ENCODE results near the gene ZNF831.

ZNF831 gene

DNA sequence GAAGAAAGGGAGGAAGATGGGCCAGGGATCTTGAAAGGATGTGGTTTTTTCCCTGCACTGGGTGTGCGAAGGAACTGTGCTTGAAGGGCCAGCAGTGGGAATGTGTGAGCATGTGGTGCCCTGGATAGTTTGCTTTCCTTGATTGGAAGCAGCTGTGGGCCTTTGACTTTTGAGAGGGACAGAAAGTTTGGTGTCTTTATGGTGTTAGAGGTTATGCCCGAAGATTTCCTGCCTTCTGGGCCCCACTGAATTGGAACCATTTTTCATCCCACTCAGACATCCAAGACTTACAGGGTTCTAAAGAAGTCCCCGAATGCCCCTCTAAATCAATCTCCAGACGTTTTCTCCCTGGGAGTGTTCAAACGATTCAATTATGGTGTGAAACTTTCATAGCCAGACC is 113.3 kb downstream of the ZNF831 start:
- Histone ChIP-seq H4K20me1 (ENCODE audit: insufficient read depth, low read length) (no peaks in the 10 kb centered on the region), H2AFZ (ENCODE audit: low read depth, low read length) (no peak overlapping the region), H3K4me1 (ENCODE audit: insufficient read depth, low read length) (no peaks in the 10 kb centered on the region), H3K79me2 (ENCODE audit: insufficient read depth, low read length) (no peaks in the 10 kb centered on the region), H3K9me3 (ENCODE audit: insufficient read depth, low read length, severe bottlenecking) (no peaks in the 10 kb centered on the region), H3K27me3 (ENCODE audit: insufficient read depth, low read length, poor library complexity) (peaks cover 19% of the 10 kb centered on the region), H3K27ac (ENCODE audit: low read length) (no peak overlapping the region), H3K4me3 (ENCODE audit: low read depth in 1 of 2, low read length in 2 of 2) (no peak overlapping the region), H3K36me3 (ENCODE audit: insufficient read depth, low read length) (no peaks in the 10 kb centered on the region), H3K4me2 (ENCODE audit: insufficient read depth, low read length) (no peak overlapping the region), H3K9ac (ENCODE audit: low read depth, low read length) (no peak overlapping the region)
- TF ChIP-seq EZH2 (IDR thresholded peaks at IDR 0.05; ENCODE audit: borderline replicate concordance, low read depth, low read length, severe bottlenecking) = no peak
- TF ChIP-seq, protein P1, sequence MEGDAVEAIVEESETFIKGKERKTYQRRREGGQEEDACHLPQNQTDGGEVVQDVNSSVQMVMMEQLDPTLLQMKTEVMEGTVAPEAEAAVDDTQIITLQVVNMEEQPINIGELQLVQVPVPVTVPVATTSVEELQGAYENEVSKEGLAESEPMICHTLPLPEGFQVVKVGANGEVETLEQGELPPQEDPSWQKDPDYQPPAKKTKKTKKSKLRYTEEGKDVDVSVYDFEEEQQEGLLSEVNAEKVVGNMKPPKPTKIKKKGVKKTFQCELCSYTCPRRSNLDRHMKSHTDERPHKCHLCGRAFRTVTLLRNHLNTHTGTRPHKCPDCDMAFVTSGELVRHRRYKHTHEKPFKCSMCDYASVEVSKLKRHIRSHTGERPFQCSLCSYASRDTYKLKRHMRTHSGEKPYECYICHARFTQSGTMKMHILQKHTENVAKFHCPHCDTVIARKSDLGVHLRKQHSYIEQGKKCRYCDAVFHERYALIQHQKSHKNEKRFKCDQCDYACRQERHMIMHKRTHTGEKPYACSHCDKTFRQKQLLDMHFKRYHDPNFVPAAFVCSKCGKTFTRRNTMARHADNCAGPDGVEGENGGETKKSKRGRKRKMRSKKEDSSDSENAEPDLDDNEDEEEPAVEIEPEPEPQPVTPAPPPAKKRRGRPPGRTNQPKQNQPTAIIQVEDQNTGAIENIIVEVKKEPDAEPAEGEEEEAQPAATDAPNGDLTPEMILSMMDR (IDR thresholded peaks at IDR 0.05; ENCODE audit: borderline replicate concordance, extremely low read depth, low read length, poor library complexity, severe bottlenecking) = no peak
- DNase-seq (no peak), ATAC-seq (ENCODE audit: insufficient read depth, low read depth) (no peak)

DNA sequence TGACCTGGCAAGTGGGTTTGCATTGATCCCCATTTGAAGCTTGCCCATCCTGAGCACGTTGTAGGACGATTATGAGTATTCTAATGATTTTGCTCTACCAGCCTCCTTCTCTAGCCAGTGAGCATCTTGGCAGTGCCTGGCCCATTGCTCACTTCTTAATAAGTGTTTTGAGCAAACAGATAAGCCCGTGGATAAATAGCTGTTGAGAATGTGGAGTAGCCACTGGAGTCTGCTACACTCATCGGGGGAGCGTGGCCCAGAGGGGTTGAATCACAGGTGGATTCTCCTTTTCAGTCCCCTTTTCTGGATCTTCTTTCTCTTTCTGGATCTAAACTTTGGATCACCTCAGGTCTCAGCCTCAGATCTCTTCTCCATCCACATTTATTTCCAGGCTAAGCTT is 120.8 kb downstream of the ZNF831 start:
- ATAC-seq (ENCODE audit: insufficient read depth, low read depth) = no peak
- H3K36me3 ChIP-seq (ENCODE audit: insufficient read depth, low read length) = no peaks in the 10 kb centered on the region
- no peak overlapping the region for H3K4me3 ChIP-seq (ENCODE audit: low read depth in 1 of 2, low read length in 2 of 2)
- no peak overlapping the region for H3K9ac ChIP-seq (ENCODE audit: low read depth, low read length)
- no peak overlapping the region for H3K4me2 ChIP-seq (ENCODE audit: insufficient read depth, low read length)
- H2AFZ ChIP-seq (ENCODE audit: low read depth, low read length) = no peak overlapping the region
- no peak for DNase-seq
- H3K4me1 ChIP-seq (ENCODE audit: insufficient read depth, low read length) = no peaks in the 10 kb centered on the region
- H4K20me1 ChIP-seq (ENCODE audit: insufficient read depth, low read length) = no peaks in the 10 kb centered on the region; the same call in 1 of the 2 replicates
- no peak overlapping the region for H3K27ac ChIP-seq (ENCODE audit: low read length)
- peaks cover 4% of the 10 kb centered on the region for H3K9me3 ChIP-seq (ENCODE audit: insufficient read depth, low read length, severe bottlenecking)
- no peaks in the 10 kb centered on the region for H3K79me2 ChIP-seq (ENCODE audit: insufficient read depth, low read length)
- TF ChIP-seq, protein P1 (IDR thresholded peaks at IDR 0.05; ENCODE audit: borderline replicate concordance, extremely low read depth, low read length, poor library complexity, severe bottlenecking) = no peak
- no peak for TF ChIP-seq EZH2 (IDR thresholded peaks at IDR 0.05; ENCODE audit: borderline replicate concordance, low read depth, low read length, severe bottlenecking)
- H3K27me3 ChIP-seq (ENCODE audit: insufficient read depth, low read length, poor library complexity) = peaks cover 9% of the 10 kb centered on the region

DNA sequence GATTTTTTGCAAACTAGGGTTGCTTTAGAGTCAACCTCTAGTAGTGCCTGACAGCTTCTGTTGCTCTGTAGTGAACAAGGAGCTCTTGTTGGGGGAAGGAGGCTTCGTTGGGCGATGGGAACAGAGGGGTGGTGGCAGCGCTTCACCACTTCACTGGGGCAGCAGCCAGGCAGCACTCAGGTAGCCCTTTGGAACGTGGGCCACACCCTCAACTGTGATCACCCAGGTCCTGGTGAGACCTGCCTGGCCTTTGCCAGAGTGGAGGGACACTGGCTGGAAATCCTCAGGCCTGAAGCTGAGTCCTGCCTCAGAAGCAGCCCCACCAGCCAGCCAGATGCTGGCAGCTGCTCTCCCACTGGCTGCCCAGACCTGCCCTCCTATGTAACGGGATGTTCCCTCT is 126.4 kb downstream of the ZNF831 start:
- no peak for DNase-seq
- Histone ChIP-seq H4K20me1 (ENCODE audit: insufficient read depth, low read length) (no peaks in the 10 kb centered on the region; the same call in none of the 2 replicates), H3K27ac (ENCODE audit: low read length) (no peak overlapping the region), H3K9ac (ENCODE audit: low read depth, low read length) (no peak overlapping the region), H3K4me3 (ENCODE audit: low read depth in 1 of 2, low read length in 2 of 2) (no peak overlapping the region), H3K4me2 (ENCODE audit: insufficient read depth, low read length) (no peak overlapping the region), H3K9me3 (ENCODE audit: insufficient read depth, low read length, severe bottlenecking) (peaks cover 4% of the 10 kb centered on the region), H2AFZ (ENCODE audit: low read depth, low read length) (no peak overlapping the region), H3K79me2 (ENCODE audit: insufficient read depth, low read length) (no peaks in the 10 kb centered on the region), H3K36me3 (ENCODE audit: insufficient read depth, low read length) (no peaks in the 10 kb centered on the region), H3K27me3 (ENCODE audit: insufficient read depth, low read length, poor library complexity) (peaks cover 15% of the 10 kb centered on the region), H3K4me1 (ENCODE audit: insufficient read depth, low read length) (no peaks in the 10 kb centered on the region)
- no peak for TF ChIP-seq EZH2 (IDR thresholded peaks at IDR 0.05; ENCODE audit: borderline replicate concordance, low read depth, low read length, severe bottlenecking)
- TF ChIP-seq, protein P1 (IDR thresholded peaks at IDR 0.05; ENCODE audit: borderline replicate concordance, extremely low read depth, low read length, poor library complexity, severe bottlenecking) = no peak
- no peak for ATAC-seq (ENCODE audit: insufficient read depth, low read depth)
